DND-41 (cell line): ENCODE measurements around the gene MED10.

Experiments used
- ATAC-seq: fragments of 200-7000 bp; cut with Tn5 transposase; 3 replicates; pipeline ENCODE4 v1.9.1; 2021; ENCODE audit warnings: low read depth; ENCODE audit not compliant: insufficient read depth
- DNase-seq: peaks from one replicate; pipeline ENCODE4 v3.0.0-alpha.2; 2020
- H2AFZ ChIP-seq: 2 replicates; pipeline ENCODE4 v1.6.0; 2012; ENCODE audit warnings: low read depth, low read length
- H3K27ac ChIP-seq: 2 replicates; pipeline ENCODE4 v1.5.1; 2012; ENCODE audit warnings: low read length, inconsistent platforms
- H3K27me3 ChIP-seq: fragments of 200-600 bp; sonication (generic); 2 replicates; pipeline ENCODE4 v1.6.0; 2012; ENCODE audit warnings: low read length, mild to moderate bottlenecking, inconsistent platforms; ENCODE audit not compliant: insufficient read depth, poor library complexity
- H3K36me3 ChIP-seq: 2 replicates; pipeline ENCODE4 v1.5.1; 2012; ENCODE audit warnings: low read length, inconsistent platforms; ENCODE audit not compliant: insufficient read depth
- H3K4me1 ChIP-seq: 2 replicates; pipeline ENCODE4 v1.5.1; 2012; ENCODE audit warnings: mild to moderate bottlenecking, low read length; ENCODE audit not compliant: insufficient read depth
- H3K4me2 ChIP-seq: 2 replicates; pipeline ENCODE4 v1.6.0; 2012; ENCODE audit warnings: mild to moderate bottlenecking, moderate library complexity, low read length, inconsistent platforms; ENCODE audit not compliant: insufficient read depth
- H3K4me3 ChIP-seq, 2 experiments: fragments of 200-600 bp in 1 of 2; shearing (Covaris generic) in 1 of 2; 2 replicates each; pipeline ENCODE4 v1.5.1; 2012 to 2016; ENCODE audit warnings: inconsistent platforms in 2 of 2, low read length in 2 of 2, mild to moderate bottlenecking in 2 of 2, low read depth in 1 of 2, moderate library complexity in 1 of 2
- H3K79me2 ChIP-seq: 2 replicates; pipeline ENCODE4 v1.6.0; 2012; ENCODE audit warnings: low read length, inconsistent platforms; ENCODE audit not compliant: insufficient read depth
- H3K9ac ChIP-seq: 2 replicates; pipeline ENCODE4 v1.6.0; 2012; ENCODE audit warnings: low read depth, mild to moderate bottlenecking, inconsistent platforms, low read length, moderate library complexity
- H3K9me3 ChIP-seq: 2 replicates; pipeline ENCODE4 v1.5.1; 2012; ENCODE audit warnings: low read length, moderate library complexity, mild to moderate bottlenecking, inconsistent platforms; ENCODE audit not compliant: insufficient read depth, severe bottlenecking
- H4K20me1 ChIP-seq: 2 replicates; pipeline ENCODE4 v1.6.0; 2012; ENCODE audit warnings: low read length; ENCODE audit not compliant: insufficient read depth
- EZH2 ChIP-seq: IDR thresholded peaks from 3 replicates; pipeline ENCODE4 v1.6.1; 2012; ENCODE audit warnings: borderline replicate concordance, low read depth, mild to moderate bottlenecking, moderate library complexity, low read length, inconsistent platforms; ENCODE audit not compliant: severe bottlenecking
- TF ChIP-seq, protein P1 (sequence below): IDR thresholded peaks from 2 replicates; pipeline ENCODE4 v1.5.1; 2012; ENCODE audit warnings: borderline replicate concordance, low read length, moderate library complexity, mild to moderate bottlenecking; ENCODE audit not compliant: poor library complexity, severe bottlenecking; ENCODE audit errors: extremely low read depth

Gene MED10

GRCh38 chr5:6389946-6390530, 11.7 kb upstream of the MED10 start:
- H3K27me3 ChIP-seq = peaks cover 2% of the 10 kb centered on the region
- DNase-seq (no peak), ATAC-seq (no peak)
- no peaks in the 10 kb centered on the region for H3K36me3 ChIP-seq
- H2AFZ ChIP-seq = no peak overlapping the region
- H3K79me2 ChIP-seq = no peaks in the 10 kb centered on the region
- no peaks in the 10 kb centered on the region for H4K20me1 ChIP-seq
- H3K9ac ChIP-seq = no peak overlapping the region
- no peak overlapping the region for H3K27ac ChIP-seq
- TF ChIP-seq EZH2 = no peak
- no peaks in the 10 kb centered on the region for H3K4me1 ChIP-seq
- no peaks in the 10 kb centered on the region for H3K9me3 ChIP-seq
- H3K4me2 ChIP-seq = no peak overlapping the region
- no peak overlapping the region for H3K4me3 ChIP-seq

DNA sequence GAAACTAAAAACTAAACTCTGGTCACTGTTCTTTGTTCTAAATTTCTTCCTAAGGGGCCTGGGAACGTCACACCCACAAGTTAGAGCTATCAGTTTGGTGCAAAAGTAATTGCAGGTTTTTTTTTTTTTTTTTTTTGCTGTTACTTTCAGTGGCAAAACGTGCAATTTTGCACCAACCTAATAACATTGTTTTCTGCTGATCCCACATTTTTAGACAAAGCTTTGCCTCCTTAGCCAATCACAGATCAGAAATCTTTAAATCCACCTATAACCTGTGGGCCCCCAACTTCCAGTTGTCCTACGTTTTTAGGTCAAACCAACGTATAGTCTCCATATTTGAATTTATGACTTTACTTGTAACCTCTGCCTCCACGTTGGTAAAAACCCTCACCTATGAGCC, 11.1 kb upstream of the MED10 start:
- Histone ChIP-seq H4K20me1 (no peaks in the 10 kb centered on the region), H3K4me2 (no peak overlapping the region), H3K9ac (no peak overlapping the region), H3K4me3 (no peak overlapping the region), H3K4me1 (no peaks in the 10 kb centered on the region), H2AFZ (no peak overlapping the region), H3K9me3 (no peaks in the 10 kb centered on the region), H3K27ac (no peak overlapping the region), H3K36me3 (no peaks in the 10 kb centered on the region), H3K79me2 (no peaks in the 10 kb centered on the region), H3K27me3 (peaks cover 2% of the 10 kb centered on the region)
- TF ChIP-seq, protein P1, sequence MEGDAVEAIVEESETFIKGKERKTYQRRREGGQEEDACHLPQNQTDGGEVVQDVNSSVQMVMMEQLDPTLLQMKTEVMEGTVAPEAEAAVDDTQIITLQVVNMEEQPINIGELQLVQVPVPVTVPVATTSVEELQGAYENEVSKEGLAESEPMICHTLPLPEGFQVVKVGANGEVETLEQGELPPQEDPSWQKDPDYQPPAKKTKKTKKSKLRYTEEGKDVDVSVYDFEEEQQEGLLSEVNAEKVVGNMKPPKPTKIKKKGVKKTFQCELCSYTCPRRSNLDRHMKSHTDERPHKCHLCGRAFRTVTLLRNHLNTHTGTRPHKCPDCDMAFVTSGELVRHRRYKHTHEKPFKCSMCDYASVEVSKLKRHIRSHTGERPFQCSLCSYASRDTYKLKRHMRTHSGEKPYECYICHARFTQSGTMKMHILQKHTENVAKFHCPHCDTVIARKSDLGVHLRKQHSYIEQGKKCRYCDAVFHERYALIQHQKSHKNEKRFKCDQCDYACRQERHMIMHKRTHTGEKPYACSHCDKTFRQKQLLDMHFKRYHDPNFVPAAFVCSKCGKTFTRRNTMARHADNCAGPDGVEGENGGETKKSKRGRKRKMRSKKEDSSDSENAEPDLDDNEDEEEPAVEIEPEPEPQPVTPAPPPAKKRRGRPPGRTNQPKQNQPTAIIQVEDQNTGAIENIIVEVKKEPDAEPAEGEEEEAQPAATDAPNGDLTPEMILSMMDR = no peak
- no peak for TF ChIP-seq EZH2
- ATAC-seq (no peak), DNase-seq (no peak)

GRCh38 chr5:6387970-6388369, 9.6 kb upstream of the MED10 start:
- H2AFZ ChIP-seq = no peak overlapping the region
- no peak overlapping the region for H3K4me2 ChIP-seq
- H3K9me3 ChIP-seq = no peaks in the 10 kb centered on the region
- DNase-seq (no peak), ATAC-seq (no peak)
- no peak for TF ChIP-seq EZH2
- TF ChIP-seq, protein P1 = no peak
- no peaks in the 10 kb centered on the region for H3K36me3 ChIP-seq
- no peak overlapping the region for H3K27ac ChIP-seq
- no peaks in the 10 kb centered on the region for H4K20me1 ChIP-seq
- H3K79me2 ChIP-seq = no peaks in the 10 kb centered on the region
- no peak overlapping the region for H3K4me3 ChIP-seq
- H3K27me3 ChIP-seq = no peaks in the 10 kb centered on the region
- no peaks in the 10 kb centered on the region for H3K4me1 ChIP-seq
- H3K9ac ChIP-seq = no peak overlapping the region

DNA sequence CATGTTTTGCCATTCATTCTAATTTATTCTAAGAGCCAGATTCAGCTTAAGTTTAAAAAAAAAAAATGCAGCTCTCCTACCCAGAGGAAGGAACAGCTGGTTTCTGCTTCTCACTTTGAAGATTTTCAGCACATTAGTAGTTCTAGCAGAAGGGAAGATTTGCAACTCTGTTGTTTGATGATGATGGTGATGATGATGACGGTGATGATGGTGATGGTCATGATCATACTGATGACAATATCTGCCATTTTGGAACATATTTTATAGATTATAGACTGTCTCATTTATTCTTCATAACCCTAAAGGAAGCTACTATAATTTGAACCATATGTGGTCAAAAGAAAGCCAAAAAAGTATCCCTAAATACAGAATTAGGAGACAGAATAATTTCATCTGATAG, 7.9 kb upstream of the MED10 start:
- H2AFZ ChIP-seq = no peak overlapping the region
- H3K27ac ChIP-seq = no peak overlapping the region
- H3K79me2 ChIP-seq = no peaks in the 10 kb centered on the region
- H3K9ac ChIP-seq = no peak overlapping the region
- H3K4me2 ChIP-seq = no peak overlapping the region
- no peaks in the 10 kb centered on the region for H3K4me1 ChIP-seq
- no peak for DNase-seq
- TF ChIP-seq EZH2 = no peak
- no peak for ATAC-seq
- H3K4me3 ChIP-seq = no peak overlapping the region
- no peaks in the 10 kb centered on the region for H4K20me1 ChIP-seq
- H3K36me3 ChIP-seq = no peaks in the 10 kb centered on the region
- no peaks in the 10 kb centered on the region for H3K9me3 ChIP-seq
- no peaks in the 10 kb centered on the region for H3K27me3 ChIP-seq

- H4K20me1 ChIP-seq = no peaks in the 10 kb centered on the region
- H3K27ac ChIP-seq = no peak overlapping the region
- H3K27me3 ChIP-seq = no peaks in the 10 kb centered on the region
- no peaks in the 10 kb centered on the region for H3K79me2 ChIP-seq
- no peak overlapping the region for H3K4me2 ChIP-seq
- ATAC-seq (no peak), DNase-seq (no peak)
- H3K9me3 ChIP-seq = no peaks in the 10 kb centered on the region
- no peak overlapping the region for H2AFZ ChIP-seq
- H3K4me1 ChIP-seq = no peaks in the 10 kb centered on the region
- no peak for TF ChIP-seq EZH2
- TF ChIP-seq, protein P1 = no peak
- no peak overlapping the region for H3K9ac ChIP-seq
- no peaks in the 10 kb centered on the region for H3K36me3 ChIP-seq
- H3K4me3 ChIP-seq = no peak overlapping the region
These were observed 6.5 kb upstream of the MED10 start for GRCh38 chr5:6384856-6385255.
